Gastroesophageal sphincter (tissue), 4 donors: Measurements from ENCODE around the gene RIPPLY3. TPM values are rescaled to one million over a fixed set of nuclear protein-coding genes. Genes with fewer than 3 reads are reported as not detected.

Experiments used
- ATAC-seq: fragments of 150-250 bp; one replicate; pipeline ENCODE4 v1.9.1; 2016; ENCODE audit warnings: mild to moderate bottlenecking, moderate library complexity
- H3K27ac ChIP-seq, 4 donors: fragments of 200-600 bp; sonication (generic) in 3 of 4; 1 replicate in 3 of 4; 2 replicates in 1 of 4; pipeline ENCODE4 v1.5.1; 2016 to 2019
- H3K27me3 ChIP-seq: fragments of 200-600 bp; sonication (generic); one replicate; pipeline ENCODE4 v1.5.1; 2019
- H3K36me3 ChIP-seq, 2 donors: fragments of 200-600 bp; sonication (generic); one replicate each; pipeline ENCODE4 v1.5.1; 2019; ENCODE audit warnings: control low read depth in 1 of 2
- H3K4me1 ChIP-seq, 3 donors: fragments of 200-600 bp; sonication (generic); 1 replicate in 2 of 3; 2 replicates in 1 of 3; pipeline ENCODE4 v1.5.1; 2016 to 2019; ENCODE audit warnings: control low read depth in 2 of 3
- H3K4me3 ChIP-seq, 2 donors: fragments of 200-600 bp; sonication (generic); one replicate each; pipeline ENCODE4 v1.5.1; 2019; ENCODE audit warnings: mild to moderate bottlenecking in 1 of 2, moderate library complexity in 1 of 2
- H3K9me3 ChIP-seq, 3 donors: fragments of 200-600 bp; sonication (generic); one replicate each; pipeline ENCODE4 v1.5.1; 2017 to 2019; ENCODE audit warnings: control low read depth in 2 of 3
- CTCF ChIP-seq, 4 experiments: fragments of 200-600 bp in 2 of 4; fragments of 450-650 bp in 2 of 4; sonication (generic) in 1 of 4; IDR thresholded peaks; one replicate each; pipeline ENCODE4 v1.5.1; 2017 to 2019; ENCODE audit warnings: antibody characterized with exemption in 4 of 4, mild to moderate bottlenecking in 2 of 4, moderate library complexity in 2 of 4
- EP300 ChIP-seq: sonication (generic); formaldehyde crosslinking; IDR thresholded peaks from one replicate; pipeline ENCODE4 v1.6.1; 2017; ENCODE audit warnings: antibody characterized with exemption, mild to moderate bottlenecking
- POLR2A ChIP-seq, 2 donors: fragments of 450-650 bp; IDR thresholded peaks; one replicate each; pipeline ENCODE4 v1.6.1; 2017; ENCODE audit warnings: antibody characterized with exemption in 2 of 2, mild to moderate bottlenecking in 2 of 2, moderate library complexity in 1 of 2
- POLR2AphosphoS5 ChIP-seq: sonication (generic); formaldehyde crosslinking; IDR thresholded peaks from one replicate; pipeline ENCODE4 v1.6.1; 2017; ENCODE audit warnings: antibody characterized with exemption
- WGBS, 2 donors: methylation state at CpG; one replicate each; pipeline ENCODE4 v1.1.5; 2018; ENCODE audit warnings: low coverage in 1 of 2; 5-methylcytosine and 5-hydroxymethylcytosine counted together
- small RNA-seq, 4 donors: library from RNA; depleted of rRNA; stranded (forward); fragments of <200 nt; gene quantifications; one replicate each; pipeline ENCODE3, GENCODE V24; 2016
- total RNA-seq, 4 donors: library from RNA; depleted of rRNA; stranded (reverse); fragments of >200 nt; gene quantifications; one replicate each; pipeline ENCODE4 v1.1.0, GENCODE V29; 2016

Gene RIPPLY3
- total RNA-seq, 4 donors from 2014 or later = not detected

DNA sequence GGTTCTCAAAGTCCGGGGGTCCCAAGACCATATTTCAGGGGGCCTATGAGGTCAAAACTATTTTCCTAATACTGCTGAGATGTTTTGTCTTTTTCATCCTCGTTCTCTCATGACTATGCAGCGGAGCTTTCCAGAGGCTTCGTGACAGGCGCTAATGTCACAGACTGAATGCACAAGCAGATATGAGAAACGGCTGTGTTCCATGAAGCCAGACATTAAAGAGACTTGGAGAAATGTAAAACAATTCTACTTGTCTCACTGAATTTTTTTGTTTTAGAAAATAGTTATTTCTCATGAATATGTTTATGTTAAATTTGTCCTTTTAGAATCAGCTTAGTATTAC is 56.1 kb downstream of the RIPPLY3 start:
- Histone ChIP-seq H3K4me3 (no peak overlapping the region), H3K36me3 (peaks cover 0 to 23% of the 10 kb centered on the region in 2 donors), H3K27me3 (no peaks in the 10 kb centered on the region), H3K4me1 (peaks cover 0 to 11% (median 5%) of the 10 kb centered on the region in 3 donors), H3K9me3 (no peaks in the 10 kb centered on the region), H3K27ac (no peak overlapping the region)
- whole genome bisulfite sequencing, 2 donors = 77 to 81% methylated on average over 6 of the region's 6 CpGs
- no peak for ATAC-seq
- TF ChIP-seq CTCF (IDR thresholded peaks at IDR 0.05) (no peak), POLR2AphosphoS5 (no peak), EP300 (no peak), POLR2A (IDR thresholded peaks at IDR 0.05) (no peak)

DNA sequence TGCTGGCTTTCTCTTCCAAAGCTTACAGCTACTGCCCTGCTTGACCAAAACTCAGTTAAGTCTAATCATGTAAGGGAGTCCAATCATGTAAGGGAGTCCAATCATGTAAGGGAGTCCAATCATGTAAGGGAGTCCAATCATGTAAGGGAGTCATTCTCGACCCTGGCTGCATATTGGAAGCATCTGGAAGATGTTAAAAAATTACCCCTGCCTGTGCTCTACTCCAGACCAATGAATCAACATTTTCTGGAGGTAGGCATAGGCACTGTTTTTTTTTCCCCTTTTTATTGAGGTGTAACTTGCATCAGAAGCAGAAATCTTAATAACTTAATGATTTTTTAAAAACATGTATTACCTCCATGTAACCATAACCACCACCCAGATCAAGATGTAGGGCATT is 56.9 kb downstream of the RIPPLY3 start:
- H3K9me3 ChIP-seq = no peaks in the 10 kb centered on the region
- peaks cover 0 to 11% (median 5%) of the 10 kb centered on the region in 3 donors for H3K4me1 ChIP-seq
- no peak for ATAC-seq
- H3K27me3 ChIP-seq = no peaks in the 10 kb centered on the region
- peaks cover 0 to 31% of the 10 kb centered on the region in 2 donors for H3K36me3 ChIP-seq
- H3K4me3 ChIP-seq = no peak overlapping the region
- WGBS, 2 donors = 22% methylated on average over 1 of the region's 1 CpG; no CpG with 5 or more reads in 1 of the 2 donors
- H3K27ac ChIP-seq = no peak overlapping the region
- TF ChIP-seq EP300 = no peak
- TF ChIP-seq CTCF (IDR thresholded peaks at IDR 0.05) = no peak
- no peak for TF ChIP-seq POLR2A (IDR thresholded peaks at IDR 0.05)
- TF ChIP-seq POLR2AphosphoS5 = no peak

DNA sequence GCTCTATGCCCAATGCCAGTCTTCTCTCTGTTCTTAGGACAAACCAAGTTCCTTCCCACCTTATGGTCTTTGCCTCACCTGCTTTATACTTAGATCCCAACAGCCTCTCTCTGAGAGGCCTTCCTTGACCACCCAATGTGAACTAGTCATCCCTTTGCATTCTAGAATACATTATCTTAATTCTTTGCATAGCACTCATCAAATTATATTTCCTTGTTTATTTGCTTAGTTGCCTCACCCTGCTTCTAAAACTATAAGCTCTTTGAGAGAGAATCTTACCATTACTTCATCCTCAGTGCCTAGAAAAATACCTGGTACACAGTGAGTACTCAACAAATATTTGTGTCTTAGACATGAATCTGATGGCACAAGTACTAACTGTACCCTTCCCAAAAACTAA is 58.3 kb downstream of the RIPPLY3 start:
- no peak for ATAC-seq
- Histone ChIP-seq H3K9me3 (no peaks in the 10 kb centered on the region), H3K4me3 (no peak overlapping the region), H3K27me3 (no peaks in the 10 kb centered on the region), H3K36me3 (peaks cover 0 to 39% of the 10 kb centered on the region in 2 donors), H3K4me1 (peaks cover 0 to 10% (median 5%) of the 10 kb centered on the region in 3 donors), H3K27ac (no peak overlapping the region)
- TF ChIP-seq POLR2A (IDR thresholded peaks at IDR 0.05) (no peak), POLR2AphosphoS5 (no peak), CTCF (IDR thresholded peaks at IDR 0.05) (no peak), EP300 (no peak)

- Histone ChIP-seq H3K4me1 (peaks cover 0 to 7% (median 0%) of the 10 kb centered on the region in 3 donors), H3K36me3 (peaks cover 0 to 39% of the 10 kb centered on the region in 2 donors), H3K9me3 (no peaks in the 10 kb centered on the region), H3K27ac (no peak overlapping the region), H3K27me3 (no peaks in the 10 kb centered on the region), H3K4me3 (no peak overlapping the region)
- no peak for ATAC-seq
- 90 to 97% methylated on average over 2 to 9 of the region's 9 CpGs for WGBS, 2 donors
- no peak for TF ChIP-seq POLR2A (IDR thresholded peaks at IDR 0.05)
Observed at GRCh38 chr21:37065561-37066177, 59.2 kb downstream of the RIPPLY3 start.

Small RNA genes lying within 50 kb of the gene (small RNA-seq; reads per million reads assigned to genes)
- gene RF00019 (0 reads per million in 4 donors), gene RNU6-696P (0 reads per million in 4 donors)

Other genes with a start within 250 kb of the RIPPLY3 start
- 10 to 100 TPM; 14.4 to 33.3 (median 24.9) TPM for gene HLCS, start 40.0 kb upstream of the RIPPLY3 start, total RNA-seq
- 10 to 100 TPM; 20.7 to 32.1 (median 24.0) TPM for gene PIGP, start 66.4 kb downstream of the RIPPLY3 start, total RNA-seq
- 100 to 1,000 TPM in 3 of 4 donors, 10 to 100 TPM in 1; 85.1 to 157 (median 127) TPM for gene TTC3, start 66.6 kb downstream of the RIPPLY3 start, total RNA-seq